Measurements from ENCODE around the gene GFY. TPM values are rescaled to one million over a fixed set of nuclear protein-coding genes. Genes with fewer than 3 reads are reported as not detected.

GFY gene
- total and polyA plus RNA-seq, 2 donors (not counting 3 experiments of a cell fraction or from before 2014, with no cell fraction given) = not detected

- H3K4me2 ChIP-seq (ENCODE audit: insufficient read depth, low read length) = no peak overlapping the region
- H3K9me1 ChIP-seq (replicated peaks; ENCODE audit: control insufficient read depth, extremely low read depth, insufficient read depth, low read length) = no peaks in the 10 kb centered on the region
- H3K36me3 ChIP-seq (ENCODE audit: control insufficient read depth in 2 of 2, extremely low read depth in 1 of 2, insufficient read depth in 2 of 2, low read length in 2 of 2) = no peaks in the 10 kb centered on the region
- no peaks in the 10 kb centered on the region for H3K9me3 ChIP-seq (replicated peaks; ENCODE audit: control insufficient read depth, insufficient read depth, low read length)
- no peak for TF ChIP-seq CTCF (IDR thresholded peaks at IDR 0.05; ENCODE audit: extremely low read depth in 1 of 2, insufficient read depth in 1 of 2, low read depth in 1 of 2, low read length in 2 of 2)
- TF ChIP-seq EZH2 (IDR thresholded peaks at IDR 0.05; ENCODE audit: borderline replicate concordance, low read depth, low read length, severe bottlenecking) = no peak
- dilution Hi-C loops (cut with MboI; ENCODE audit: extremely low pct_ligation_motif_present, low sequenced_read_pairs) (no loop called here), intact Hi-C loops (cut with micrococcal nuclease) (no loop called here)
- DNase-seq (ENCODE audit: low read depth, low spot score) = no peak
- no peak overlapping the region for H3K27ac ChIP-seq (ENCODE audit: insufficient read depth, low read depth, low read length)
- peaks cover 18 to 29% of the 10 kb centered on the region in 2 experiments for H3K27me3 ChIP-seq (ENCODE audit: control insufficient read depth in 2 of 2, insufficient read depth in 2 of 2, low read length in 2 of 2)
- no TSS peak for BruUV-seq (replicated peaks)
- no peak overlapping the region for H3K9ac ChIP-seq (replicated peaks; ENCODE audit: extremely low read depth, insufficient read depth, low read length)
- no peak for FAIRE-seq
- H3K79me2 ChIP-seq (ENCODE audit: control insufficient read depth, insufficient read depth, low read length) = no peaks in the 10 kb centered on the region
- CTCF ChIA-PET = interaction anchor here (2.4 kb wide), 1 partner anchor 10 kb away, joined by 10 read pairs; the partner anchor contains the start of gene GFY
- POLR2A ChIA-PET = no interaction called here
- no peaks in the 10 kb centered on the region for H4K20me1 ChIP-seq (replicated peaks; ENCODE audit: control insufficient read depth, extremely low read depth, insufficient read depth, low read length)
- H3K4me3 ChIP-seq (replicated peaks in 1 of 3; ENCODE audit: insufficient read depth in 1 of 3, low read depth in 1 of 3, low read length in 3 of 3) = no peak overlapping the region
- H3K4me1 ChIP-seq (ENCODE audit: control insufficient read depth, extremely low read depth, insufficient read depth, low read length) = no peaks in the 10 kb centered on the region
- no peak overlapping the region for H2AFZ ChIP-seq (ENCODE audit: low read depth, low read length)
Measured at GRCh38 chr19:49415810-49416200, 9.4 kb upstream of the GFY start.

- FAIRE-seq (no peak), DNase-seq (ENCODE audit: low read depth, low spot score) (no peak)
- Histone ChIP-seq H3K79me2 (ENCODE audit: control insufficient read depth, insufficient read depth, low read length) (no peaks in the 10 kb centered on the region), H3K27ac (ENCODE audit: insufficient read depth, low read depth, low read length) (no peak overlapping the region), H3K9ac (replicated peaks; ENCODE audit: extremely low read depth, insufficient read depth, low read length) (no peak overlapping the region), H3K36me3 (ENCODE audit: control insufficient read depth in 2 of 2, extremely low read depth in 1 of 2, insufficient read depth in 2 of 2, low read length in 2 of 2) (no peaks in the 10 kb centered on the region), H3K9me1 (replicated peaks; ENCODE audit: control insufficient read depth, extremely low read depth, insufficient read depth, low read length) (no peaks in the 10 kb centered on the region), H3K4me1 (ENCODE audit: control insufficient read depth, extremely low read depth, insufficient read depth, low read length) (no peaks in the 10 kb centered on the region), H3K27me3 (ENCODE audit: control insufficient read depth in 2 of 2, insufficient read depth in 2 of 2, low read length in 2 of 2) (peaks cover 28 to 40% of the 10 kb centered on the region in 2 experiments), H2AFZ (ENCODE audit: low read depth, low read length) (no peak overlapping the region), H3K9me3 (replicated peaks; ENCODE audit: control insufficient read depth, insufficient read depth, low read length) (no peaks in the 10 kb centered on the region), H3K4me2 (ENCODE audit: insufficient read depth, low read length) (no peak overlapping the region), H3K4me3 (replicated peaks in 1 of 3; ENCODE audit: insufficient read depth in 1 of 3, low read depth in 1 of 3, low read length in 3 of 3) (no peak overlapping the region), H4K20me1 (replicated peaks; ENCODE audit: control insufficient read depth, extremely low read depth, insufficient read depth, low read length) (no peaks in the 10 kb centered on the region)
- ChIA-PET CTCF (interaction anchor here (0.8 to 2.4 kb wide), 4 partner anchors 9 to 25 kb away, joined by 3 to 10 read pairs (median 3); partner anchors contain the start of gene GFY), POLR2A (no interaction called here)
- BruUV-seq (replicated peaks) = no TSS peak
- intact Hi-C loops (cut with micrococcal nuclease) = no loop called here
- no peak for TF ChIP-seq POLR2A (IDR thresholded peaks at IDR 0.05; ENCODE audit: low read depth, low read length)
- no peak for TF ChIP-seq CTCF (IDR thresholded peaks at IDR 0.05; ENCODE audit: extremely low read depth in 1 of 2, insufficient read depth in 1 of 2, low read depth in 1 of 2, low read length in 2 of 2)
- no peak for TF ChIP-seq GATA2 (IDR thresholded peaks at IDR 0.05; ENCODE audit: insufficient read depth, insufficient read length, low read depth, low read length)
- no peak for TF ChIP-seq JUN (IDR thresholded peaks at IDR 0.05; ENCODE audit: borderline replicate concordance, insufficient read depth, insufficient read length, low read depth)
- no peak for TF ChIP-seq POLR2AphosphoS5 (IDR thresholded peaks at IDR 0.05; ENCODE audit: insufficient read depth, low read depth, low read length)
- no peak for TF ChIP-seq MAX (IDR thresholded peaks at IDR 0.05; ENCODE audit: insufficient read depth, insufficient read length)
- no peak for TF ChIP-seq EZH2 (IDR thresholded peaks at IDR 0.05; ENCODE audit: borderline replicate concordance, low read depth, low read length, severe bottlenecking)
- no peak for TF ChIP-seq MYC (IDR thresholded peaks at IDR 0.05; ENCODE audit: low read depth, low read length)
- no peak for TF ChIP-seq FOS (IDR thresholded peaks at IDR 0.05; ENCODE audit: borderline replicate concordance, insufficient read depth, low read length)
- dilution Hi-C loops (cut with MboI; ENCODE audit: extremely low pct_ligation_motif_present, low sequenced_read_pairs) = no loop called here
Measured at GRCh38 chr19:49417088-49417487, 8.1 kb upstream of the GFY start.

Measured in endothelial cell of umbilical vein (primary cell).